ENCODE data around the gene ATP9B. TPM values are rescaled to one million over a fixed set of nuclear protein-coding genes. Genes with fewer than 3 reads are reported as not detected.
A peak's percentile ranks its signal among the peaks of the same experiment; 100 is the strongest.

Gene ATP9B
- total RNA-seq, 4 donors from 2014 or later, result 26.0 to 37.4 (median 30.5) TPM

- DNase-seq (ENCODE audit: extremely low spot score), result no peak
- intact Hi-C loops (cut with DNase I), result loop anchor here (5.0 kb wide), 2 partner anchors 63 to 113 kb away; no protein-coding TSS in a partner anchor
- TF ChIP-seq EP300 (IDR thresholded peaks at IDR 0.05) (no peak), POLR2AphosphoS5 (IDR thresholded peaks at IDR 0.05) (peak; percentile 39 to 67)
- H3K36me3 ChIP-seq, result no peaks in the 10 kb centered on the region
- peaks cover 36 to 65% (median 58%) of the 10 kb centered on the region in 4 donors for H3K4me1 ChIP-seq
- under 1% methylated on average over 37 of the region's 67 CpGs for WGBS
- H3K9me3 ChIP-seq, result no peaks in the 10 kb centered on the region
- peak overlapping the region; percentile 76 to 91 (median 86) for H3K4me3 ChIP-seq
- H3K27ac ChIP-seq (replicated peaks in 1 of 4), result peak overlapping the region; percentile 97 to 99 (median 98)
- peaks cover 0 to 5% (median 0%) of the 10 kb centered on the region in 4 donors for H3K27me3 ChIP-seq
These were observed 325.5 kb downstream of the ATP9B start for GRCh38 chr18:79394534-79395307.

GRCh38 chr18:79395308-79395640, 326.1 kb downstream of the ATP9B start:
- H3K27me3 ChIP-seq, result peaks cover 0 to 5% (median 0%) of the 10 kb centered on the region in 4 donors
- TF ChIP-seq EP300 (IDR thresholded peaks at IDR 0.05), result no peak
- no peak for TF ChIP-seq POLR2A (IDR thresholded peaks at IDR 0.05; ENCODE audit: low read depth)
- TF ChIP-seq, protein P1, sequence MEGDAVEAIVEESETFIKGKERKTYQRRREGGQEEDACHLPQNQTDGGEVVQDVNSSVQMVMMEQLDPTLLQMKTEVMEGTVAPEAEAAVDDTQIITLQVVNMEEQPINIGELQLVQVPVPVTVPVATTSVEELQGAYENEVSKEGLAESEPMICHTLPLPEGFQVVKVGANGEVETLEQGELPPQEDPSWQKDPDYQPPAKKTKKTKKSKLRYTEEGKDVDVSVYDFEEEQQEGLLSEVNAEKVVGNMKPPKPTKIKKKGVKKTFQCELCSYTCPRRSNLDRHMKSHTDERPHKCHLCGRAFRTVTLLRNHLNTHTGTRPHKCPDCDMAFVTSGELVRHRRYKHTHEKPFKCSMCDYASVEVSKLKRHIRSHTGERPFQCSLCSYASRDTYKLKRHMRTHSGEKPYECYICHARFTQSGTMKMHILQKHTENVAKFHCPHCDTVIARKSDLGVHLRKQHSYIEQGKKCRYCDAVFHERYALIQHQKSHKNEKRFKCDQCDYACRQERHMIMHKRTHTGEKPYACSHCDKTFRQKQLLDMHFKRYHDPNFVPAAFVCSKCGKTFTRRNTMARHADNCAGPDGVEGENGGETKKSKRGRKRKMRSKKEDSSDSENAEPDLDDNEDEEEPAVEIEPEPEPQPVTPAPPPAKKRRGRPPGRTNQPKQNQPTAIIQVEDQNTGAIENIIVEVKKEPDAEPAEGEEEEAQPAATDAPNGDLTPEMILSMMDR (IDR thresholded peaks at IDR 0.05), result no peak
- TF ChIP-seq POLR2AphosphoS5 (IDR thresholded peaks at IDR 0.05), result no peak
- no peaks in the 10 kb centered on the region for H3K36me3 ChIP-seq
- intact Hi-C loops (cut with DNase I), result loop anchor here (5.0 kb wide), 2 partner anchors 62 to 112 kb away; no protein-coding TSS in a partner anchor
- peak overlapping the region; percentile 97 to 99 (median 98) for H3K27ac ChIP-seq (replicated peaks in 1 of 4)
- under 1% methylated on average over 17 of the region's 34 CpGs for WGBS
- H3K9me3 ChIP-seq, result no peaks in the 10 kb centered on the region
- H3K4me3 ChIP-seq, result peak overlapping the region; percentile 76 to 91 (median 86)
- peaks cover 37 to 68% (median 60%) of the 10 kb centered on the region in 4 donors for H3K4me1 ChIP-seq
- DNase-seq (ENCODE audit: extremely low spot score), result no peak

DNA sequence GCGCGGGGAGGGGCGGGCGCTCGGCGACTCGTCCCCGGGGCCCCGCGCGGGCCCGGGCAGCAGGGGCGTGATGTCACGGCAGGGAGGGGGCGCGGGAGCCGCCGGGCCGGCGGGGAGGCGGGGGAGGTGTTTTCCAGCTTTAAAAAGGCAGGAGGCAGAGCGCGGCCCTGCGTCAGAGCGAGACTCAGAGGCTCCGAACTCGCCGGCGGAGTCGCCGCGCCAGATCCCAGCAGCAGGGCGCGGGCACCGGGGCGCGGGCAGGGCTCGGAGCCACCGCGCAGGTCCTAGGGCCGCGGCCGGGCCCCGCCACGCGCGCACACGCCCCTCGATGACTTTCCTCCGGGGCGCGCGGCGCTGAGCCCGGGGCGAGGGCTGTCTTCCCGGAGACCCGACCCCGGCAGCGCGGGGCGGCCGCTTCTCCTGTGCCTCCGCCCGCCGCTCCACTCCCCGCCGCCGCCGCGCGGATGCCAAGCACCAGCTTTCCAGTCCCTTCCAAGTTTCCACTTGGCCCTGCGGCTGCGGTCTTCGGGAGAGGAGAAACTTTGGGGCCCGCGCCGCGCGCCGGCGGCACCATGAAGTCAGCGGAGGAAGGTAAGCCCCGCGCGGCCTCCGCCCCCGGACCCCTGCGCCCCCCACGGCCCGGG, 326.7 kb downstream of the ATP9B start, which contains the start of gene NFATC1:
Gene NFATC1, plus strand, starts transcription at position 170 of the 644 bp plus-strand sequence. Its CDS starts 295 bp downstream, at position 465.
- H3K4me1 ChIP-seq, result peaks cover 38 to 74% (median 63%) of the 10 kb centered on the region in 4 donors
- no peak for DNase-seq (ENCODE audit: extremely low spot score)
- H3K27me3 ChIP-seq, result peaks cover 0 to 5% (median 0%) of the 10 kb centered on the region in 4 donors
- no peak for TF ChIP-seq POLR2A (IDR thresholded peaks at IDR 0.05; ENCODE audit: low read depth)
- peak; percentile 77 to 89 for TF ChIP-seq POLR2AphosphoS5 (IDR thresholded peaks at IDR 0.05)
- TF ChIP-seq, protein P1 (IDR thresholded peaks at IDR 0.05), result peak in 1 of 3 experiments; percentile 10
- no peaks in the 10 kb centered on the region for H3K36me3 ChIP-seq
- H3K9me3 ChIP-seq, result no peaks in the 10 kb centered on the region
- peak within 1 kb of the TSS; percentile 97 to 99 (median 98) for H3K27ac ChIP-seq (replicated peaks in 1 of 4)
- intact Hi-C loops (cut with DNase I), result loop anchor here (5.0 kb wide), 2 partner anchors 61 to 111 kb away; no protein-coding TSS in a partner anchor
- WGBS, result no CpG with 5 or more reads among the region's 91 CpGs
- peak within 1 kb of the TSS; percentile 76 to 91 (median 86) for H3K4me3 ChIP-seq

GRCh38 chr18:79396431-79397246, 327.4 kb downstream of the ATP9B start:
- H3K27ac ChIP-seq (replicated peaks in 1 of 4), result peak overlapping the region; percentile 97 to 99 (median 98)
- peaks cover 44 to 81% (median 71%) of the 10 kb centered on the region in 4 donors for H3K4me1 ChIP-seq
- H3K36me3 ChIP-seq, result no peaks in the 10 kb centered on the region
- 19% methylated on average over 19 of the region's 68 CpGs for WGBS
- DNase-seq (ENCODE audit: extremely low spot score), result no peak
- TF ChIP-seq POLR2AphosphoS5 (IDR thresholded peaks at IDR 0.05) (peak in 1 of 2 donors; percentile 38), EP300 (IDR thresholded peaks at IDR 0.05) (no peak), POLR2A (IDR thresholded peaks at IDR 0.05; ENCODE audit: low read depth) (no peak)
- TF ChIP-seq, protein P1 (IDR thresholded peaks at IDR 0.05), result peak in 2 of 3 experiments; percentile 25 to 27
- no peaks in the 10 kb centered on the region for H3K9me3 ChIP-seq
- H3K4me3 ChIP-seq, result peak overlapping the region; percentile 76 to 91 (median 86)
- H3K27me3 ChIP-seq, result peaks cover 0 to 5% (median 0%) of the 10 kb centered on the region in 4 donors
- intact Hi-C loops (cut with DNase I), result loop anchor here (5.0 kb wide), 2 partner anchors 61 to 111 kb away; no protein-coding TSS in a partner anchor
